Adipose tissue (tissue), 3 donors: ENCODE results near the gene CYP4F12. TPM values are rescaled to one million over a fixed set of nuclear protein-coding genes. Genes with fewer than 3 reads are reported as not detected.

Experiments used
- H3K27ac ChIP-seq: one replicate; pipeline ENCODE4 v1.5.1; 2013; ENCODE audit warnings: low read depth, low read length
- WGBS, 3 donors: extraction: QIAGEN DNeasy Blood & Tissue Kit; methylation state at CpG; one replicate each; pipeline ENCODE4 v1.1.7; 2013; 5-methylcytosine and 5-hydroxymethylcytosine counted together
- polyA plus RNA-seq, 3 donors: library from polyadenylated mRNA; stranded (reverse); fragments of 200-250 nt; gene quantifications; one replicate each; pipeline ENCODE4 v1.2.3, GENCODE V29; 2013
- donor health status: healthy with polysubstance abuse.
- donor health status: Bipolar disorder and iron deficiency.
- donor health status: healthy.

Gene CYP4F12
- polyA plus RNA-seq, 3 donors, result 1.2 to 17.7 (median 9.1) TPM

DNA sequence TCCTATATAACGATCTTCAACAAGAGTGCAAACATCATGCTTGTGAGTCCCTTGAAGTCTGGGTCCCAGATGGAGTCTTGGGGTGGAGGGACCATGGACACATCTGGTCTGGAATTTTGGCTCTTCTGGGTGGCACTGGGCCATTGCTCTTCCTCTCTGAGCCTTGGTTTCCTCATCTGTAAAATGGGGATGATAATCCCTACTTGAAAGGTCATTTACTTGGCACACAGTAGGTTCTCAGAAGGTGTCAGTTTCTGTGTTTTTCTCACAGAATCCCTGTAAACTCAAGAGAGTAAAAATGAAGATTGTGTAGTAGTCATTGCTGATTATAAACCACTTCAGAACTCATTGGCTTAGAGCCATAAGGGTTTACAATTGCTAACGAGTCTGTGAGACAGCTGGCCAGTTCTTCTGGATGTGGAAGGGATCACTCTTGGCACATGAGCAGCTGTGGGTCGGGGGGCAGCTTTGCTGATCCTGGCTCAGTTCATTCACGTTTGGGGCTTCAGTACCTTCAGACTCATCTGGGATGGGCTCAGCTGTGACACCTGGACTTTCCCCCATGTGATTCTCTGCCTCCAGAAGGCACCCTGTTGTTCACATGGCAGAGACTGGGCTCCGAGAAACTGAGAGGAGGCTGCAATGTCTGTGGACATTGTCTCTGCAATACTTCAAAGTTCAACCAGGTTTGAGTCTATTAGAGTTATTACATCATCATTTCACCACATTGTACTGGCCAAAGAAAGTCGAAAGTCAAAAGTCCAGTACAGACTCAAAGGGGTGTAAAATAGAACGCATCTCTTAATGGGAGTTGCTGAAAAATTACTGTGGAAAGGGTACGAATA is 7.8 kb downstream of the CYP4F12 start:
- H3K27ac ChIP-seq, result no peak overlapping the region
- 47 to 62% (median 61%) methylated on average over 8 of the region's 8 CpGs for WGBS, 3 donors

DNA sequence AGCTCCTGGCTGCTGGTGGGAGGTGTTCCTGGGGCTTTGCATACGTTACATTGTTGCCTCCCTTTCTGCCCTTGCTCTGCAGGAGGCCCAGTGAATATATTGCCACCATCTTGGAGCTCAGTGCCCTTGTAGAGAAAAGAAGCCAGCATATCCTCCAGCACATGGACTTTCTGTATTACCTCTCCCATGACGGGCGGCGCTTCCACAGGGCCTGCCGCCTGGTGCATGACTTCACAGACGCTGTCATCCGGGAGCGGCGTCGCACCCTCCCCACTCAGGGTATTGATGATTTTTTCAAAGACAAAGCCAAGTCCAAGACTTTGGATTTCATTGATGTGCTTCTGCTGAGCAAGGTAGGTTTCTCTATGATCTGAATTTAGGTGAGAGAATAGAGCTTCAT is 10.5 kb downstream of the CYP4F12 start:
- no peak overlapping the region for H3K27ac ChIP-seq
- 76 to 87% (median 83%) methylated on average over 10 of the region's 10 CpGs for WGBS, 3 donors

GRCh38 chr19:15684828-15685227 is 11.9 kb downstream of the CYP4F12 start:
- 25 to 52% (median 41%) methylated on average over 9 of the region's 9 CpGs for WGBS, 3 donors
- no peak overlapping the region for H3K27ac ChIP-seq

GRCh38 chr19:15696654-15697194 is 23.8 kb downstream of the CYP4F12 start:
- WGBS, 3 donors, result 65 to 79% (median 76%) methylated on average over 19 of the region's 19 CpGs

GRCh38 chr19:15701757-15702533 is 29.1 kb downstream of the CYP4F12 start:
- H3K27ac ChIP-seq, result no peak overlapping the region
- 39 to 67% (median 60%) methylated on average over 4 of the region's 4 CpGs for WGBS, 3 donors

More at GRCh38 chr19:15696654-15697194, 23.8 kb downstream of the CYP4F12 start:
- no peak overlapping the region for H3K27ac ChIP-seq

- H3K27ac ChIP-seq, result no peak overlapping the region
- 0 to 4% (median 1%) methylated on average over 7 of the region's 7 CpGs for WGBS, 3 donors
Observed at GRCh38 chr19:15702534-15702930, 29.6 kb downstream of the CYP4F12 start.

DNA sequence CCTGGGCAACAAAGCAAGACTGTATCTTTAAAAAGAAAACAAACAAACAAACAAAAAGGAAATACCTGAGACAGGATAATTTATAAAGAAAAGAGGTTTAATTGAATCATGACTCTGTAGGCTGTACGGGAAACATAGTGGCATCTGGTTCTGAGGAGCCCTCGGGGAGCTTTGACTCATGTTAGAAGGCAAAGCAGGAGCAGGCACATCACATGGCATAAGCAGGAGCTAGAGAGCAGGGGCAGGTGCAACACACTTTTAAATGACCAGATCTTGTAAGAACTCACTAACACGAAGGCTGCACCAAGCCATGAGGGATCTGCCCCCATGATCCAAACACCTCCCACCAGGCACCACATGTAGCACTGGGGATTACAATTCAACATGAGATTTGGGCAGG is 41.8 kb downstream of the CYP4F12 start:
- H3K27ac ChIP-seq, result no peak overlapping the region
- WGBS, 3 donors, result 52 to 63% (median 62%) methylated on average over 3 of the region's 3 CpGs

DNA sequence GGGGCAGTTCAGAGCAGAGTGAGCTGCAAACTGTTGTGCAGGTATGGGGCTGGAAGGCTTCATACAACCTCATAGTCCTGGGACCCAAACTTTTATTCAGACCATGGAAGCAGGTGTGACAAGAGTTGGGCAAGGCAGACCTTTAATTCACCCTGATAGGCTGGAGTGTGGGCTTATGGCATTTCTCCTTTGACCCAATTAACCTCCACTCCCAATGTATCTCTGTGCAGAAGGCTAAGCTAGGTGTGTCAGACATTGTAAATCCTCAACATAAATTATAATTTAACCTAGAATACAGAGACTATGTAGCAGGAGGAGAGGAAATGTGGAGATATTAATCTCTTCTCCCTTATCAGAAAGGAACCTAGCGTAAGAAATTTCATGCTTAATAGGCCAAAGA is 42.8 kb downstream of the CYP4F12 start:
- WGBS, 3 donors, result 59 to 93% (median 85%) methylated on average over 1 of the region's 1 CpG
- no peak overlapping the region for H3K27ac ChIP-seq

DNA sequence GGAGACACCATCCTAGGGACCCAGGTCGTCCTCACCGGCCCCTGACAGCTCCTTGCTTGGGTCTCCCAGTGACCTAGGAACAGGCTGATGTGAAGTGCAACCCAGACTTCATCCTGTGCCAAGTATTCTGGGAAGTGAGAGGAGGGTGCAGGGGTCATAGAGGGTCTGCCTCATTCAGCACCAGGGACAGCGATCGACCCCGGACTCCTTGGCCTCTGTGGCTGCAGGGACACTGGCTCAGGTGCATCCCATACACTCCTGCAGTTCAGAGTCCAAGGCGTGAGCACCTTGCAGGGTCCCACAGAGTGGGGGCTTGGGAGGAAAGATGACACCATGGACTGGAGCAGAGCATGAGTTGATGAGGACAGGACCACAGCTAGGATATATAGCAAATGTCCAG is 44.9 kb downstream of the CYP4F12 start:
- WGBS, 3 donors, result 17 to 21% (median 20%) methylated on average over 6 of the region's 6 CpGs
- H3K27ac ChIP-seq, result no peak overlapping the region

- WGBS, 3 donors, result 62 to 92% (median 86%) methylated on average over 1 of the region's 1 CpG
- H3K27ac ChIP-seq, result no peak overlapping the region
Observed at GRCh38 chr19:15721268-15721667, 48.4 kb downstream of the CYP4F12 start.

DNA sequence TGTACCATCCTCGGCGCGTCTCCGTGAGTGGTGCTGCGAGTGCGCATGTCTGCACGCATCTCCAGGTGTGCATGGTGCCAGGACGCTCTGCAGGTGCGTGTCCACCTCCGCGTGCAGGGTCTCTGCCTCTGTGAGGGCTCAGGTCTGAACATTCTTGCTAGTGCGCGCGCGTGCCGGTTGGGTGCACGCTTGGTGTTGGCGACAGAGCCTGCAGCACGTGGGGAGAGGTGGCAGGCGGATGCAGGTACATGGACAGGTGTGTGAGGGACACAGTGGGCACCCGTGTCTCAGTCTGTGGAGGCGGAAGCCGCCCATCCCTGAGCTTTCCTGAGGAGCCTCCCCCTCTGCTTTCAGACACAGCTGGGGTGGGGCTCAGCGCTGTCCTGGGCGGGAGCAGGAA is 50.1 kb downstream of the CYP4F12 start:
- 23% methylated on average over 25 of the region's 25 CpGs for WGBS, 3 donors
- no peak overlapping the region for H3K27ac ChIP-seq

GRCh38 chr19:15727724-15728123 is 54.8 kb downstream of the CYP4F12 start, which contains the start of gene OR10H2:
TSS of gene OR10H2 (plus strand) at chr19:15728024. CDS start at chr19:15728044, 20 bp downstream.
- H3K27ac ChIP-seq, result no peak within 1 kb of the TSS
- 74 to 81% (median 79%) methylated on average over 5 of the region's 5 CpGs for WGBS, 3 donors

GRCh38 chr19:15730538-15730937 is 57.7 kb downstream of the CYP4F12 start:
- 19 to 41% (median 39%) methylated on average over 1 of the region's 1 CpG for WGBS, 3 donors
- H3K27ac ChIP-seq, result no peak overlapping the region

GRCh38 chr19:15732388-15732787 is 59.5 kb downstream of the CYP4F12 start:
- 11 to 14% (median 13%) methylated on average over 1 of the region's 1 CpG for WGBS, 3 donors

DNA sequence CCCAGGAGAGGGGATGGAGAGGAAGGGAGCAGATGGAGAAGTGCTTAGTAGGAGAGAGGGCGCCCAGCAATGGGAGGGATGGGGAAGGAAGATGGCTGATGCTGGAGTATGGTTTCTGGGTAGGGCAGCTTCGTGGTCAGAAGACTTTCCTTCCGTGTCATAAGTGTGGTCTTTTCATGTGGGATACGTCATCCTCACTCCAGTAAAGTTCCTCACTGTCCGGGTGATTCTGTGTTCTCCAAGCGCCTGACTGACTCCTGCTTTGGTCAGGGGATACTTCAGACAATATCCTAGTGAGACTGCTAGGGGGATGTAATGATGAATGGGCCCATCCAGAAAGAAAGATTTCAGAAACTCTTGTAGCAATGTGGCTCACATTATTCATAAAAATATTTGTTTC is 61.0 kb downstream of the CYP4F12 start:
- no peak overlapping the region for H3K27ac ChIP-seq
- WGBS, 3 donors, result 42 to 62% (median 59%) methylated on average over 6 of the region's 6 CpGs

More at GRCh38 chr19:15732388-15732787, 59.5 kb downstream of the CYP4F12 start:
- H3K27ac ChIP-seq, result no peak overlapping the region

GRCh38 chr19:15737722-15738121 is 64.8 kb downstream of the CYP4F12 start, which contains the start of gene OR10H3:
TSS of gene OR10H3 (plus strand) at chr19:15737985. CDS start at chr19:15741393, 3,408 bp downstream.
- 53 to 67% (median 66%) methylated on average over 4 of the region's 4 CpGs for WGBS, 3 donors
- H3K27ac ChIP-seq, result no peak within 1 kb of the TSS

- no peak overlapping the region for H3K27ac ChIP-seq
- WGBS, 3 donors, result 68 to 81% (median 70%) methylated on average over 1 of the region's 1 CpG
Observed at GRCh38 chr19:15740785-15741184, 67.9 kb downstream of the CYP4F12 start.
